ENCODE data around the gene ALDH3B1.
A peak's percentile ranks its signal among the peaks of the same experiment; 100 is the strongest.

The ALDH3B1 gene

DNA sequence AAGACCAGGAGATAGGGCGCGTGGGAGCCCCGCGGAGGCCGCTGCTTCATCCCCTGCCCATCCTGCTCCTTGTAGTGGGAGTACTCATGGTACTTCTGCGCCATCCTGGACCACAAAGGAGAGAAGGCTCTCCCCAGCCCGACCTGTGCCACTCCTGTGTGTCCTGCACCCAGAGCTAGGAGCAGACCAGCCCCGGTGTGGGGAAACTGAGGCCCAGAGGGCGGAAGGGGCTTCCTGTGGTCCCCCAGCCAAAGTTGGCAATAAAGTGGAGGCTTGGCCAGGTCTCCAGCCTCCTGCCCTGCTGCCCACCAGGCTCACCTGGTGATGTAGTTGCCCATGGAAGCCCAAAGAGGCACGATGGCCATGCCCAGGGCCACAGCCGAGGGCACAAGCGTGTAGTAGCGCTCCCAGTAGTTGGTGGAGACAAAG is 10.9 kb upstream of the ALDH3B1 start:
- no peak for ATAC-seq
- TF ChIP-seq BACH2 (CRISPR knock-in tag; IDR thresholded peaks at IDR 0.05; ENCODE audit: borderline replicate concordance): no peak
- no peak for TF ChIP-seq RARB (CRISPR knock-in tag; IDR thresholded peaks at IDR 0.05)

DNA sequence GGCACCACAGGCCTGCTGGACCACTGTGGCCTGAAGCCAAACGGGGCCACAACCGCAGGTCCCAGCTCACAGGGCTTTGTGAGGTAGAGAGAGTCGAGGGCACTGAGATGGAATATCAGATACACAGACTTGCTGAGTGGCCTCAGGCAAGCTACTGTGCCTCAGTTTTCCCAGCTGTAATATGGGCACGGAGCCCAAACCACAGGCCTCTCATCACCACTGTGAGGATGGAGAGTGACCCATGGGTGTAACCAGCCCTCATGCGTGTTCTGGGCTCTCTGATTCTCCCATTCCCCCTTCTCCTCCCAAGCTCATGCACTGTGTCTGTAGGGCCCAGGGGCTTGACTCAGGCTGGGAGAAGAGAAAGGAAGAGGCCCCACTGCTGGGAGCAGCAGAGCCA is 10.4 kb upstream of the ALDH3B1 start:
- ATAC-seq: no peak
- TF ChIP-seq PATZ1 (CRISPR knock-in tag; IDR thresholded peaks at IDR 0.05; ENCODE audit: borderline replicate concordance): no peak
- TF ChIP-seq CSDC2 (CRISPR knock-in tag; IDR thresholded peaks at IDR 0.05): no peak
- no peak for TF ChIP-seq TOX (CRISPR knock-in tag; IDR thresholded peaks at IDR 0.05; ENCODE audit: borderline replicate concordance)
- no peak for TF ChIP-seq ZC3H10 (CRISPR knock-in tag; IDR thresholded peaks at IDR 0.05)
- TF ChIP-seq TCF4 (CRISPR knock-in tag; IDR thresholded peaks at IDR 0.05; ENCODE audit: borderline replicate concordance): no peak
- no peak for TF ChIP-seq RARB (CRISPR knock-in tag; IDR thresholded peaks at IDR 0.05)
- TF ChIP-seq ESRRG (CRISPR knock-in tag; IDR thresholded peaks at IDR 0.05): no peak
- TF ChIP-seq ZNF70 (CRISPR knock-in tag; IDR thresholded peaks at IDR 0.05): no peak
- TF ChIP-seq, protein P1, sequence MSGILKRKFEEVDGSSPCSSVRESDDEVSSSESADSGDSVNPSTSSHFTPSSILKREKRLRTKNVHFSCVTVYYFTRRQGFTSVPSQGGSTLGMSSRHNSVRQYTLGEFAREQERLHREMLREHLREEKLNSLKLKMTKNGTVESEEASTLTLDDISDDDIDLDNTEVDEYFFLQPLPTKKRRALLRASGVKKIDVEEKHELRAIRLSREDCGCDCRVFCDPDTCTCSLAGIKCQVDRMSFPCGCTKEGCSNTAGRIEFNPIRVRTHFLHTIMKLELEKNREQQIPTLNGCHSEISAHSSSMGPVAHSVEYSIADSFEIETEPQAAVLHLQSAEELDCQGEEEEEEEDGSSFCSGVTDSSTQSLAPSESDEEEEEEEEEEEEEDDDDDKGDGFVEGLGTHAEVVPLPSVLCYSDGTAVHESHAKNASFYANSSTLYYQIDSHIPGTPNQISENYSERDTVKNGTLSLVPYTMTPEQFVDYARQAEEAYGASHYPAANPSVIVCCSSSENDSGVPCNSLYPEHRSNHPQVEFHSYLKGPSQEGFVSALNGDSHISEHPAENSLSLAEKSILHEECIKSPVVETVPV (CRISPR knock-in tag; IDR thresholded peaks at IDR 0.05): no peak
- TF ChIP-seq, protein P2, sequence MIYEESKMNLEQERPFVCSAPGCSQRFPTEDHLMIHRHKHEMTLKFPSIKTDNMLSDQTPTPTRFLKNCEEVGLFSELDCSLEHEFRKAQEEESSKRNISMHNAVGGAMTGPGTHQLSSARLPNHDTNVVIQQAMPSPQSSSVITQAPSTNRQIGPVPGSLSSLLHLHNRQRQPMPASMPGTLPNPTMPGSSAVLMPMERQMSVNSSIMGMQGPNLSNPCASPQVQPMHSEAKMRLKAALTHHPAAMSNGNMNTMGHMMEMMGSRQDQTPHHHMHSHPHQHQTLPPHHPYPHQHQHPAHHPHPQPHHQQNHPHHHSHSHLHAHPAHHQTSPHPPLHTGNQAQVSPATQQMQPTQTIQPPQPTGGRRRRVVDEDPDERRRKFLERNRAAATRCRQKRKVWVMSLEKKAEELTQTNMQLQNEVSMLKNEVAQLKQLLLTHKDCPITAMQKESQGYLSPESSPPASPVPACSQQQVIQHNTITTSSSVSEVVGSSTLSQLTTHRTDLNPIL (CRISPR knock-in tag; IDR thresholded peaks at IDR 0.05; ENCODE audit: low read depth): no peak
- TF ChIP-seq TSHZ2 (CRISPR knock-in tag; IDR thresholded peaks at IDR 0.05): no peak
- no peak for TF ChIP-seq ZNF8 (CRISPR knock-in tag; IDR thresholded peaks at IDR 0.05)

DNA sequence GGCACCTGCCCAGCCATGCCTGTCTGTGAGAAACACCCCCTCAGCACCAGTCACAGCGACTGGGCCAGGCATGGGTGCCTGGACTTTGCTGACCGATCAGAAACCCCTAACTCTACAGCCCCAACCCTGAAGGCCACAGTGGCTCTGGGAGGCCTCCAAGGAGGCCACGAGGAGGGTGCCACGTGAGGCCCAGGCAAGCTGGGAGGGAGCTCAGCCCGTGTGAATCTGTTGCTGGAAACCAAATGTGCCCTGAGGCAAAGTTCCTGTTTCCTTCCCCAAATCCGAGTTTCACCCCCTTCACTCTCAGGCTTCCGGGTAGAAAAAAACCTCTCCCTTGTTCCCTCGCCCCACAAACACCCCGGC is 7.6 kb upstream of the ALDH3B1 start:
- no peak for ATAC-seq
- TF ChIP-seq GLIS3 (CRISPR knock-in tag; IDR thresholded peaks at IDR 0.05) (no peak), ISL1 (CRISPR knock-in tag; IDR thresholded peaks at IDR 0.05) (no peak), ZFP3 (CRISPR knock-in tag; IDR thresholded peaks at IDR 0.05) (no peak)
- TF ChIP-seq, protein P2 (CRISPR knock-in tag; IDR thresholded peaks at IDR 0.05; ENCODE audit: low read depth): no peak
- TF ChIP-seq, protein P1 (CRISPR knock-in tag; IDR thresholded peaks at IDR 0.05): no peak

GRCh38 chr11:68002938-68003845 is 6.9 kb upstream of the ALDH3B1 start:
- ATAC-seq: peak; percentile 15
- TF ChIP-seq TSHZ2 (CRISPR knock-in tag; IDR thresholded peaks at IDR 0.05) (no peak), ZC3H10 (CRISPR knock-in tag; IDR thresholded peaks at IDR 0.05) (no peak), BACH2 (CRISPR knock-in tag; IDR thresholded peaks at IDR 0.05; ENCODE audit: borderline replicate concordance) (no peak), ZNF8 (CRISPR knock-in tag; IDR thresholded peaks at IDR 0.05) (no peak), ZFP3 (CRISPR knock-in tag; IDR thresholded peaks at IDR 0.05) (no peak), TCF4 (CRISPR knock-in tag; IDR thresholded peaks at IDR 0.05; ENCODE audit: borderline replicate concordance) (no peak), SNAI2 (CRISPR knock-in tag; IDR thresholded peaks at IDR 0.05) (no peak), OSR1 (CRISPR knock-in tag; IDR thresholded peaks at IDR 0.05) (no peak), ESRRG (CRISPR knock-in tag; IDR thresholded peaks at IDR 0.05) (no peak), CSDC2 (CRISPR knock-in tag; IDR thresholded peaks at IDR 0.05) (no peak), GLIS3 (CRISPR knock-in tag; IDR thresholded peaks at IDR 0.05) (no peak)
- TF ChIP-seq, protein P2 (CRISPR knock-in tag; IDR thresholded peaks at IDR 0.05; ENCODE audit: low read depth): no peak
